SK-N-MC (cell line): ENCODE measurements around the gene TRPM1.

Experiments used
- DNase-seq: peaks from one replicate; pipeline ENCODE4 v3.0.0-alpha.2; 2011; ENCODE audit warnings: low read depth, low spot score
- H3K27ac ChIP-seq: fragments of 200-600 bp; sonication (generic); 2 replicates; pipeline ENCODE4 v1.5.1; 2016; ENCODE audit warnings: mixed run types
- H3K36me3 ChIP-seq: fragments of 200-600 bp; sonication (generic); 2 replicates; pipeline ENCODE4 v1.6.1; 2017; ENCODE audit warnings: antibody characterized with exemption, low read length, mixed read lengths; ENCODE audit not compliant: insufficient read depth
- H3K4me3 ChIP-seq: fragments of 200-600 bp; sonication (generic); 2 replicates; pipeline ENCODE4 v1.5.1; 2016
- H3K9ac ChIP-seq: fragments of 200-600 bp; sonication (generic); 2 replicates; pipeline ENCODE4 v1.8.0; 2017; ENCODE audit warnings: mixed run types, mixed read lengths; ENCODE audit not compliant: insufficient read length
- H3K9me3 ChIP-seq: fragments of 200-600 bp; sonication (generic); 2 replicates; pipeline ENCODE4 v1.6.1; 2017; ENCODE audit warnings: low read depth, mild to moderate bottlenecking, antibody characterized with exemption, low read length, moderate library complexity, mixed read lengths
- EZH2 ChIP-seq: fragments of 200-600 bp; sonication (generic); IDR thresholded peaks from one replicate; pipeline ENCODE4 v1.6.1; 2017; ENCODE audit warnings: antibody characterized with exemption
- FOXP2 ChIP-seq: optimal IDR thresholded peaks from 2 replicates; pipeline ENCODE3; 2011; ENCODE audit warnings: mild to moderate bottlenecking, moderate library complexity; ENCODE audit not compliant: insufficient read depth; ENCODE audit errors: extremely low read length, control extremely low read depth
- POLR2AphosphoS5 ChIP-seq: IDR thresholded peaks from 2 replicates; pipeline ENCODE4 v1.6.1; 2012; ENCODE audit warnings: mild to moderate bottlenecking, low read depth, low read length, borderline replicate concordance

The TRPM1 gene

GRCh38 chr15:31128919-31129768, 27.6 kb upstream of the TRPM1 start:
- H3K36me3 ChIP-seq = no peaks in the 10 kb centered on the region
- no peak for DNase-seq
- no peak overlapping the region for H3K27ac ChIP-seq
- H3K4me3 ChIP-seq = no peak overlapping the region
- no peak overlapping the region for H3K9ac ChIP-seq
- TF ChIP-seq FOXP2 = no peak
- TF ChIP-seq POLR2AphosphoS5 = no peak
- TF ChIP-seq EZH2 = no peak
- H3K9me3 ChIP-seq = no peaks in the 10 kb centered on the region

GRCh38 chr15:31128477-31128876, 27.0 kb upstream of the TRPM1 start:
- Histone ChIP-seq H3K9me3 (no peaks in the 10 kb centered on the region), H3K4me3 (no peak overlapping the region), H3K36me3 (no peaks in the 10 kb centered on the region), H3K27ac (no peak overlapping the region), H3K9ac (no peak overlapping the region)
- TF ChIP-seq EZH2 (no peak), FOXP2 (no peak), POLR2AphosphoS5 (no peak)
- no peak for DNase-seq

DNA sequence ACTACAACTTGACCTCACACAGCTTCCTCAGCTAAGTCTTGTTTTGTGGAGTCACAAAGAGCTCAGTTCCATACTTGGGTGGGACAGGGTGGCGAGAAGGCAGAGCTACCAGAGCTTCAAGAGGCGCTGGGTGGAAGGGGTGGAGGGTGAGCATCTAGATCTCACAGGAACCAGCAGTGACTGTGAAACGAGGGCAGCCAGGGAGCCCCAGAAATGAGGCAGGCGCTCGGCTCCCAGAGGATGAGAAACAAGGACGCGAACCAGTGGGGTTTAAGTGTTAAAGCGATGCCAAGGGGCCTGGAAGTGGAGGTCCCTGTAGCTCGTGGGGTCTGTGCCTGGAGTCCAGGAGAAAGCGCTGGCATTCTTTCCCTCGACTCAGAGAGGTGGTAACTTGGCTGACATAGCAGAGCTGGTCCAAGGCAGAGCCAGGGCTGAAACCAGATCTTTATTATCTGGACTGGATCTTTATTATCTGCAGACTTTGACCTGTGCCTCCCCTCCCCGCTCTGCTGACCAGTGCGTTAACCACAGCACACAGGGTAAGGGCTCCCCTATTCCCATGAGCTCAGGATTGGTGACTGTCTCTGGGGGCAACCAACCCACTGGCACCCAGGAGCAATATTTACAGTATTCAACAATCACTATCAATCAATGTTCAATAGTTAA, 26.2 kb upstream of the TRPM1 start:
- Histone ChIP-seq H3K27ac (no peak overlapping the region), H3K36me3 (no peaks in the 10 kb centered on the region), H3K9me3 (no peaks in the 10 kb centered on the region), H3K9ac (no peak overlapping the region), H3K4me3 (no peak overlapping the region)
- no peak for TF ChIP-seq EZH2
- no peak for TF ChIP-seq FOXP2
- no peak for DNase-seq

DNA sequence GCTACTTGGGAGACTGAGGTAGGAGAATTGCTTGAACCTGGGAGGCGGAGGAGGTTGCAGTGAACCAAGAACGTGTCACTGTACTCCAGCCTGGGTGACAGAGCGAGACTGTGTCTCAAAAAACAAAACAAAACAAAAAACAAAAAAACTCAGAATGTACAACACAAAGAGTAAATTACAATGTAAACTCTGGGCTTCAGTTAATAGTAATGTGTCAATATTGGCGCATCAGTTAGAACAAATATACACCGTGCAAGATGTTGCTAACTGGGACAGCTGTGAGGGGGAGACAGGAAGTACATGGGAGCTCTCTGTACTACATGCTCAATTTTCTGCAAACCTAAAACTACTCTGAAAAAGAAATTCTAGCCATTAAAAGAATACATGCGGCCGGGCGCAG, 23.5 kb upstream of the TRPM1 start:
- TF ChIP-seq EZH2 = no peak
- no peak for TF ChIP-seq POLR2AphosphoS5
- TF ChIP-seq FOXP2 = no peak
- no peaks in the 10 kb centered on the region for H3K36me3 ChIP-seq
- no peak overlapping the region for H3K27ac ChIP-seq
- DNase-seq = no peak
- no peak overlapping the region for H3K4me3 ChIP-seq
- no peaks in the 10 kb centered on the region for H3K9me3 ChIP-seq
- no peak overlapping the region for H3K9ac ChIP-seq

GRCh38 chr15:31116423-31117030, 15.0 kb upstream of the TRPM1 start:
- Histone ChIP-seq H3K4me3 (no peak overlapping the region), H3K27ac (no peak overlapping the region), H3K9me3 (no peaks in the 10 kb centered on the region), H3K9ac (no peak overlapping the region), H3K36me3 (no peaks in the 10 kb centered on the region)
- no peak for DNase-seq
- TF ChIP-seq FOXP2 (no peak), EZH2 (no peak), POLR2AphosphoS5 (no peak)

DNA sequence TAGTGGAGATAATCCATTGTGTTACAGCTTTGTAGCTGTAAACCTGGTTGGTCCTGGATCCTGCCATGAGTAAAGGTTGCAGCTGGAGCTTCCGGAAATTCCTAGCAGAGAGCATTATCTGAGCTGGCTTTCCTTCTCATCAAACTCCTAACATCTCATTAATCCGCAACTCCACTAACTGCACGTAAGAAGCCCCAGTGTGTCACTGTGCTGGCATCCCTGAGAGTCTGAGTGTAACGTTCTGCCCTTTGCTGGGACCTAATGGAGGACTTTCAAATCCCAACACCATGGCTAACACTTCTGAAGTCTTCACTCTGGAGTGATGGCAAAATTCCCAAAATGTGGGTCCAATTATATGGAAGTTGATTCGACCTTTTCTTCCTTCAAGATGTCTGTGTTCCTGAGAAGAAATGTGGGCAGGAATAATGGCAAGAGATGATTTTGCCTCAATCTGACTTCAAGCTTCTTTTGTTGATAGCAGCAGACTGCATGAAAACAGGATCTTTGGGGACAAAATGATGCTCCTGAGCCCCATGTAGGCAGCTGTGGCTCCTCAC, 9.6 kb upstream of the TRPM1 start:
- no peak overlapping the region for H3K9ac ChIP-seq
- no peaks in the 10 kb centered on the region for H3K9me3 ChIP-seq
- TF ChIP-seq EZH2 (no peak), POLR2AphosphoS5 (no peak), FOXP2 (no peak)
- no peak overlapping the region for H3K4me3 ChIP-seq
- no peaks in the 10 kb centered on the region for H3K36me3 ChIP-seq
- H3K27ac ChIP-seq = no peak overlapping the region
- no peak for DNase-seq

- Histone ChIP-seq H3K36me3 (no peaks in the 10 kb centered on the region), H3K27ac (no peak overlapping the region), H3K9ac (no peak overlapping the region), H3K4me3 (no peak overlapping the region), H3K9me3 (no peaks in the 10 kb centered on the region)
- TF ChIP-seq EZH2 (no peak), POLR2AphosphoS5 (no peak), FOXP2 (no peak)
- no peak for DNase-seq
Observed at GRCh38 chr15:31108836-31109235, 7.3 kb upstream of the TRPM1 start.
